IMR-90 (cell line): ENCODE data around the gene PTK7. TPM values are rescaled to one million over a fixed set of nuclear protein-coding genes. Genes with fewer than 3 reads are reported as not detected.

Source experiments
- ATAC-seq: fragments of 200-7000 bp; cut with Tn5 transposase; 2 replicates; pipeline ENCODE4 v1.9.1; 2020; ENCODE audit warnings: low read depth, mild to moderate bottlenecking, moderate library complexity
- BruUV-seq: library from RNA; stranded (reverse); fragments of 400-500 nt; replicated peaks from 2 replicates; lab custom pipeline; 2021; lab: Mats Ljungman, UMichigan
- CTCF ChIA-PET: fragments of 300-600 bp; formaldehyde crosslinking; extraction: SDS; loops from one replicate; lab custom pipeline; 2021; ENCODE audit warnings: antibody characterized with exemption; lab: Yijun Ruan, JAX
- POLR2A ChIA-PET: fragments of 300-600 bp; sonication (Branson Sonifier 250); formaldehyde crosslinking; loops from one replicate; lab custom pipeline; 2022; ENCODE audit warnings: antibody characterized with exemption; ENCODE audit not compliant: unreplicated experiment; lab: Charles Lee
- DNase-seq: peaks from one replicate; pipeline ENCODE4 v3.0.0; 2013
- H2AFZ ChIP-seq: replicated peaks from 2 replicates; pipeline ENCODE3; 2013; ENCODE audit warnings: low read length, mild to moderate bottlenecking; ENCODE audit not compliant: poor library complexity
- H2AK5ac ChIP-seq: 2 replicates; pipeline ENCODE4 v1.6.1; 2013; ENCODE audit warnings: low read depth, low read length, inconsistent platforms
- H2AK9ac ChIP-seq: replicated peaks from 2 replicates; pipeline ENCODE3; 2013; ENCODE audit warnings: mild to moderate bottlenecking, low read depth, low read length, moderate library complexity; ENCODE audit not compliant: poor library complexity
- H2BK120ac ChIP-seq: 2 replicates; pipeline ENCODE4 v1.6.1; 2013; ENCODE audit warnings: low read depth, low read length, inconsistent platforms
- H2BK15ac ChIP-seq: 3 replicates; pipeline ENCODE4 v1.6.1; 2013; ENCODE audit warnings: low read depth, low read length, inconsistent platforms
- H2BK20ac ChIP-seq: 2 replicates; pipeline ENCODE4 v1.6.1; 2013; ENCODE audit warnings: low read depth, mild to moderate bottlenecking, inconsistent platforms, low read length, moderate library complexity
- H2BK5ac ChIP-seq: 2 replicates; pipeline ENCODE4 v1.6.1; 2013; ENCODE audit warnings: mild to moderate bottlenecking, low read depth, low read length, inconsistent platforms; ENCODE audit not compliant: poor library complexity, severe bottlenecking
- H3K14ac ChIP-seq: replicated peaks from 2 replicates; pipeline ENCODE4 v1.6.1; 2013; ENCODE audit warnings: low read depth, low read length, inconsistent platforms
- H3K18ac ChIP-seq: 2 replicates; pipeline ENCODE4 v1.6.1; 2013; ENCODE audit warnings: low read depth, low read length, control low read depth
- H3K23ac ChIP-seq: 2 replicates; pipeline ENCODE4 v1.6.1; 2013; ENCODE audit warnings: low read depth, low read length, inconsistent platforms
- H3K27ac ChIP-seq: 2 replicates; pipeline ENCODE4 v1.5.1; 2013; ENCODE audit warnings: mild to moderate bottlenecking, control low read depth, low read length; ENCODE audit not compliant: insufficient read depth
- H3K27me3 ChIP-seq: 2 replicates; pipeline ENCODE4 v1.6.1; 2013; ENCODE audit warnings: low read length; ENCODE audit not compliant: control insufficient read depth, insufficient read depth
- H3K36me3 ChIP-seq: 2 replicates; pipeline ENCODE4 v1.6.1; 2013; ENCODE audit warnings: low read length, mixed read lengths; ENCODE audit not compliant: control insufficient read depth, insufficient read depth
- H3K4ac ChIP-seq: 2 replicates; pipeline ENCODE4 v1.6.1; 2013; ENCODE audit warnings: low read depth, low read length, inconsistent platforms
- H3K4me1 ChIP-seq: 2 replicates; pipeline ENCODE4 v1.6.1; 2013; ENCODE audit warnings: low read length, mixed read lengths; ENCODE audit not compliant: control insufficient read depth, insufficient read depth
- H3K4me2 ChIP-seq: 2 replicates; pipeline ENCODE4 v1.6.1; 2013; ENCODE audit warnings: low read depth, mild to moderate bottlenecking, control low read depth, low read length, moderate library complexity
- H3K4me3 ChIP-seq: 2 replicates; pipeline ENCODE4 v1.5.1; 2013; ENCODE audit warnings: low read depth, mild to moderate bottlenecking, control low read depth, low read length, moderate library complexity; ENCODE audit not compliant: insufficient read depth
- H3K56ac ChIP-seq: 2 replicates; pipeline ENCODE4 v1.6.1; 2013; ENCODE audit warnings: low read length, inconsistent platforms; ENCODE audit not compliant: insufficient read depth; ENCODE audit errors: extremely low read depth
- H3K79me1 ChIP-seq, 2 experiments: 2 replicates each; pipeline ENCODE4 v1.6.1; 2013; ENCODE audit warnings: low read length in 2 of 2, inconsistent platforms in 1 of 2, low read depth in 1 of 2
- H3K9ac ChIP-seq: 2 replicates; pipeline ENCODE4 v1.6.1; 2013; ENCODE audit warnings: low read depth, low read length, control low read depth
- H3K9me1 ChIP-seq: 2 replicates; pipeline ENCODE4 v1.6.1; 2013; ENCODE audit warnings: low read length, inconsistent platforms; ENCODE audit not compliant: insufficient read depth
- H3K9me3 ChIP-seq: 2 replicates; pipeline ENCODE4 v1.6.1; 2013; ENCODE audit warnings: low read length; ENCODE audit not compliant: control insufficient read depth, insufficient read depth
- H4K20me1 ChIP-seq: 2 replicates; pipeline ENCODE4 v1.6.1; 2013; ENCODE audit warnings: low read length, inconsistent platforms; ENCODE audit not compliant: insufficient read depth
- H4K5ac ChIP-seq: 2 replicates; pipeline ENCODE4 v1.6.1; 2013; ENCODE audit warnings: mild to moderate bottlenecking, low read depth, low read length, control low read depth
- H4K8ac ChIP-seq, 2 experiments: 2 replicates each; pipeline ENCODE4 v1.6.1; 2013; ENCODE audit warnings: low read depth in 2 of 2, low read length in 2 of 2, control low read depth in 1 of 2, inconsistent platforms in 1 of 2
- H4K91ac ChIP-seq: 2 replicates; pipeline ENCODE4 v1.6.1; 2013; ENCODE audit warnings: low read depth, low read length, inconsistent platforms; ENCODE audit not compliant: insufficient read depth
- ELK1 ChIP-seq: fragments of 150-350 bp; IDR thresholded peaks from 2 replicates; pipeline ENCODE4 v1.6.1; 2016; ENCODE audit warnings: low read depth, mild to moderate bottlenecking, low read length, moderate library complexity, borderline replicate concordance
- FOS ChIP-seq: fragments of 150-350 bp; IDR thresholded peaks from 2 replicates; pipeline ENCODE4 v1.6.1; 2016; ENCODE audit warnings: low read depth, low read length
- MXI1 ChIP-seq: IDR thresholded peaks from 2 replicates; pipeline ENCODE4 v1.6.1; 2012; ENCODE audit warnings: low read depth, mild to moderate bottlenecking, low read length, moderate library complexity, borderline replicate concordance
- RAD21 ChIP-seq: IDR thresholded peaks from 2 replicates; pipeline ENCODE4 v1.6.1; 2012; ENCODE audit warnings: low read length, improper control_type of control experiment
- SMC3 ChIP-seq: fragments of 150-350 bp; IDR thresholded peaks from 2 replicates; pipeline ENCODE4 v1.6.1; 2016; ENCODE audit warnings: low read depth, mild to moderate bottlenecking, antibody characterized with exemption, low read length, moderate library complexity
- USF2 ChIP-seq: fragments of 150-350 bp; IDR thresholded peaks from 2 replicates; pipeline ENCODE4 v1.6.1; 2017; ENCODE audit warnings: mild to moderate bottlenecking, antibody characterized with exemption, low read length, low read depth
- WGBS, 2 experiments: methylation state at CpG; one replicate each; pipeline versions ENCODE4 v1.1.5 to v1.1.7; 2013; ENCODE audit warnings: missing lambda C conversion rate in 2 of 2; ENCODE audit not compliant: insufficient read length in 1 of 2; ENCODE audit errors: extremely low coverage in 2 of 2; 5-methylcytosine and 5-hydroxymethylcytosine counted together
- dilution Hi-C: fragments of 300-500 bp; cut with HindIII; formaldehyde crosslinking; loops from one replicate; pipeline ENCODE4 v1.14.3; 2018; ENCODE audit warnings: low sequenced_read_pairs; ENCODE audit not compliant: unreplicated experiment
- in situ Hi-C: fragments of 300-500 bp; cut with MboI; formaldehyde crosslinking; loops from 3 replicates; pipeline ENCODE4 v1.14.3; 2019; ENCODE audit warnings: low sequenced_read_pairs, inconsistent platforms, mixed read lengths
- intact Hi-C: fragments of 100-400 bp; cut with micrococcal nuclease; formaldehyde crosslinking; loops from 2 replicates; pipeline ENCODE4 v1.10.0; 2022
- polyA plus RNA-seq, 3 experiments: library from polyadenylated mRNA; depleted of rRNA; stranded (reverse); fragments of >200 nt; gene quantifications; 2 replicates each; pipeline ENCODE4 v1.2.3, GENCODE V29; 2012; ENCODE audit warnings: low replicate concordance in 1 of 3
- total RNA-seq: library from RNA; depleted of rRNA; stranded (reverse); fragments of >200 nt; gene quantifications from 2 replicates; pipeline ENCODE4 v1.2.3, GENCODE V29; 2012

The PTK7 gene
- total and polyA plus RNA-seq, 2 of the 4 experiments (the other 2 are of a cell fraction): 47.1 to 142 TPM

GRCh38 chr6:43107344-43108062 lies 31.4 kb downstream of the PTK7 start:
- no peak overlapping the region for H2AK5ac ChIP-seq
- H2BK20ac ChIP-seq: no peak overlapping the region
- TF ChIP-seq ELK1: no peak
- TF ChIP-seq MXI1: no peak
- TF ChIP-seq SMC3: no peak
- TF ChIP-seq FOS: no peak
- no peak for TF ChIP-seq USF2
- TF ChIP-seq RAD21: no peak
- no peak overlapping the region for H3K56ac ChIP-seq
- intact Hi-C loops (no loop called here), in situ Hi-C loops (no loop called here), dilution Hi-C loops (no loop called here)
- H3K18ac ChIP-seq: no peak overlapping the region
- ChIA-PET CTCF (no interaction called here), POLR2A (no interaction called here)
- H3K23ac ChIP-seq: no peak overlapping the region
- peaks cover 34 to 63% of the 10 kb centered on the region in 2 experiments for H3K79me1 ChIP-seq
- H2BK120ac ChIP-seq: no peak overlapping the region
- no peak overlapping the region for H2AK9ac ChIP-seq
- BruUV-seq: no TSS peak
- no peak overlapping the region for H3K9ac ChIP-seq
- peaks cover 7% of the 10 kb centered on the region for H3K9me1 ChIP-seq
- H2AFZ ChIP-seq: no peak overlapping the region
- H4K5ac ChIP-seq: no peak overlapping the region
- no peak overlapping the region for H4K91ac ChIP-seq
- 100% methylated on average over 3 of the region's 12 CpGs for WGBS, 2 experiments
- no peak for ATAC-seq
- no peak overlapping the region for H3K14ac ChIP-seq
- H3K4ac ChIP-seq: no peak overlapping the region
- H3K36me3 ChIP-seq: peaks cover 4% of the 10 kb centered on the region
- no peak overlapping the region for H2BK5ac ChIP-seq
- no peak overlapping the region for H2BK15ac ChIP-seq
- no peaks in the 10 kb centered on the region for H3K9me3 ChIP-seq
- H4K8ac ChIP-seq: no peak overlapping the region
- no peak overlapping the region for H3K27ac ChIP-seq
- H3K4me2 ChIP-seq: no peak overlapping the region
- peaks cover 26% of the 10 kb centered on the region for H4K20me1 ChIP-seq
- no peaks in the 10 kb centered on the region for H3K27me3 ChIP-seq
- no peaks in the 10 kb centered on the region for H3K4me1 ChIP-seq
- DNase-seq: no peak
- H3K4me3 ChIP-seq: no peak overlapping the region
